Thyroid gland (tissue), 4 donors: ENCODE data around the gene XCL2.

Experiments
- POLR2A ChIP-seq, 2 donors: fragments of 450-650 bp; IDR thresholded peaks; one replicate each; pipeline ENCODE4 v1.6.1; 2017; ENCODE audit warnings: antibody characterized with exemption in 2 of 2, mild to moderate bottlenecking in 2 of 2, moderate library complexity in 1 of 2
- TF ChIP-seq, protein P1 (sequence below), 6 experiments: fragments of 200-600 bp in 3 of 6; fragments of 450-650 bp in 3 of 6; sonication (generic) in 3 of 6; IDR thresholded peaks; one replicate each; pipeline ENCODE4 v1.5.1; 2016 to 2019; ENCODE audit warnings: antibody characterized with exemption in 6 of 6, mild to moderate bottlenecking in 2 of 6, inconsistent platforms in 1 of 6, moderate library complexity in 1 of 6

DNA sequence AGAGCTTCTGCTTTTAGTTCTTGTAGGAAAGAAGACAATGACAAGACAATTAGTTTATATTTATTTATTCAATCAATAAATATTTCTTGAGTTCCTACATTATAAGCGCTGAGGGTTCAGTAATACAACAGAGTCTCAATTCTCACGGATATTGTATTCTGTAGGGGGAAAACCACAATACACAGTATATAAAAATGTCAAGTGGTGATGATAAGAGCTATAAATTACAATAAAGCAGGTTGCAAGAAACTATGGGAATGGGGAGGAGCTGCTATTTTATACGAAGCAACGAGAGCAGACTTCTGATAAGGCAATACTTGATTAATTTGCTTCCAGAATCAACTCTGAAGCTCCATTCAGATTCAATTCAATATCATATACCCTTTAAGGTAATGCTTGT is 22.0 kb upstream of the XCL2 start:
- TF ChIP-seq, protein P1, sequence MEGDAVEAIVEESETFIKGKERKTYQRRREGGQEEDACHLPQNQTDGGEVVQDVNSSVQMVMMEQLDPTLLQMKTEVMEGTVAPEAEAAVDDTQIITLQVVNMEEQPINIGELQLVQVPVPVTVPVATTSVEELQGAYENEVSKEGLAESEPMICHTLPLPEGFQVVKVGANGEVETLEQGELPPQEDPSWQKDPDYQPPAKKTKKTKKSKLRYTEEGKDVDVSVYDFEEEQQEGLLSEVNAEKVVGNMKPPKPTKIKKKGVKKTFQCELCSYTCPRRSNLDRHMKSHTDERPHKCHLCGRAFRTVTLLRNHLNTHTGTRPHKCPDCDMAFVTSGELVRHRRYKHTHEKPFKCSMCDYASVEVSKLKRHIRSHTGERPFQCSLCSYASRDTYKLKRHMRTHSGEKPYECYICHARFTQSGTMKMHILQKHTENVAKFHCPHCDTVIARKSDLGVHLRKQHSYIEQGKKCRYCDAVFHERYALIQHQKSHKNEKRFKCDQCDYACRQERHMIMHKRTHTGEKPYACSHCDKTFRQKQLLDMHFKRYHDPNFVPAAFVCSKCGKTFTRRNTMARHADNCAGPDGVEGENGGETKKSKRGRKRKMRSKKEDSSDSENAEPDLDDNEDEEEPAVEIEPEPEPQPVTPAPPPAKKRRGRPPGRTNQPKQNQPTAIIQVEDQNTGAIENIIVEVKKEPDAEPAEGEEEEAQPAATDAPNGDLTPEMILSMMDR (IDR thresholded peaks at IDR 0.05): no peak
- TF ChIP-seq POLR2A (IDR thresholded peaks at IDR 0.05): no peak
